ENCODE measurements around the gene LY6G6D. TPM values are rescaled to one million over a fixed set of nuclear protein-coding genes. Genes with fewer than 3 reads are reported as not detected.

LY6G6D gene
- total RNA-seq, 1 experiment from 2014 or later = not detected

DNA sequence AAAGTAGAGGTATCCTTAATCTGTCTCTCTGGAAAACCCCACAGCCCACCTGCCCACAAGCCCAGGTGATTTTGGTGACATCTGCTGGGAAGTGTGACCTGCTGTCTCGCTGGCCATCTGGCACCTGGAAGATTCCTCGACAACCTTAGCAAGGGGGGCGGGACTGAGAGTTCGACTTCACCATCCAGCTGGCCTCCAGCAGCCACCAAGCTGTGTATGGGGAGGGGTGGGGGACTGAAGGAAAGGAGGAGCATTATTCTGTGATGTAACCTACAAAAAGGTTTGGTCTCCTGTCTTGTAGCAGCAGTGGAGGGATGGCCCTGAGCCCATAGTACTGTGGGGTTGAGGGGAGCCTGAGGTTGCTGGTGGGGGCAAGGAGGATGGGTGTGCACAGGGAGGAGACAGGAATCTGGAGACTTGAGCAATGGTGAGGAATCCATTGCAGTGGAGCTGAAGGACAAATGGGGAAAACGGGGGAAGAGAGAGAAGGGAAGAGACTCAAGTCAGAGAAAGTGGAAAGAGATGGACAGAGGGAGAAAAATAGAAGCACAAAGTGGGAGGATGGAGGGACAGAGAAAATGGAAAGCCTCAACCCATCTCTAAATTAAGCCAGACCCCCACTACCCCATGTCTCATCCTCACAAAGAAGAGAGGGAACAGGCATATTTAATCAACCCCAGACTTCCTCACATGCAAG lies 4.5 kb upstream of the LY6G6D start:
- H3T11ph ChIP-seq (ENCODE audit: low read length) = no peak overlapping the region
- no peaks in the 10 kb centered on the region for H3K36me3 Mint-ChIP-seq (ENCODE audit: insufficient read depth in 1 of 3, low read depth in 3 of 3)
- no peaks in the 10 kb centered on the region for H3K23me2 ChIP-seq (ENCODE audit: insufficient read length, low read depth, low read length, poor library complexity, severe bottlenecking)
- peaks cover 31 to 40% of the 10 kb centered on the region in 2 experiments for H3K4me1 Mint-ChIP-seq
- H3K9ac ChIP-seq (ENCODE audit: extremely low read depth, insufficient read length, low read length) = no peak overlapping the region
- H2BK12ac ChIP-seq (ENCODE audit: insufficient read length, low read depth, low read length) = no peak overlapping the region
- no peaks in the 10 kb centered on the region for H3K9me3 Mint-ChIP-seq
- H3K79me2 ChIP-seq (ENCODE audit: insufficient read depth, low read length) = no peaks in the 10 kb centered on the region
- H3K4me3 Mint-ChIP-seq = no peak overlapping the region
- no peak overlapping the region for H2BK20ac ChIP-seq (ENCODE audit: low read depth, low read length, poor library complexity, severe bottlenecking)
- no peaks in the 10 kb centered on the region for H3K79me1 ChIP-seq (ENCODE audit: insufficient read depth, low read depth, low read length, poor library complexity, severe bottlenecking)
- TF ChIP-seq, protein P1, sequence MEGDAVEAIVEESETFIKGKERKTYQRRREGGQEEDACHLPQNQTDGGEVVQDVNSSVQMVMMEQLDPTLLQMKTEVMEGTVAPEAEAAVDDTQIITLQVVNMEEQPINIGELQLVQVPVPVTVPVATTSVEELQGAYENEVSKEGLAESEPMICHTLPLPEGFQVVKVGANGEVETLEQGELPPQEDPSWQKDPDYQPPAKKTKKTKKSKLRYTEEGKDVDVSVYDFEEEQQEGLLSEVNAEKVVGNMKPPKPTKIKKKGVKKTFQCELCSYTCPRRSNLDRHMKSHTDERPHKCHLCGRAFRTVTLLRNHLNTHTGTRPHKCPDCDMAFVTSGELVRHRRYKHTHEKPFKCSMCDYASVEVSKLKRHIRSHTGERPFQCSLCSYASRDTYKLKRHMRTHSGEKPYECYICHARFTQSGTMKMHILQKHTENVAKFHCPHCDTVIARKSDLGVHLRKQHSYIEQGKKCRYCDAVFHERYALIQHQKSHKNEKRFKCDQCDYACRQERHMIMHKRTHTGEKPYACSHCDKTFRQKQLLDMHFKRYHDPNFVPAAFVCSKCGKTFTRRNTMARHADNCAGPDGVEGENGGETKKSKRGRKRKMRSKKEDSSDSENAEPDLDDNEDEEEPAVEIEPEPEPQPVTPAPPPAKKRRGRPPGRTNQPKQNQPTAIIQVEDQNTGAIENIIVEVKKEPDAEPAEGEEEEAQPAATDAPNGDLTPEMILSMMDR (conservative IDR thresholded peaks at IDR 0.05) = no peak
- no peak for DNase-seq
- H4K5ac ChIP-seq (ENCODE audit: insufficient read length, low read depth, low read length) = no peak overlapping the region
- no peak overlapping the region for H2BK120ac ChIP-seq (ENCODE audit: low read depth, low read length, poor library complexity, severe bottlenecking)
- H3K18ac ChIP-seq (ENCODE audit: insufficient read length, low read depth, low read length) = no peak overlapping the region
- peaks cover 5% of the 10 kb centered on the region; the same call in 1 of the 2 replicates for H3K4me1 ChIP-seq (ENCODE audit: insufficient read depth, low read length)
- no peak overlapping the region for H4K91ac ChIP-seq (ENCODE audit: insufficient read length, low read depth, low read length)
- no peaks in the 10 kb centered on the region for H4K20me1 ChIP-seq (ENCODE audit: control insufficient read depth, insufficient read depth, insufficient read length)
- peaks cover 9% of the 10 kb centered on the region for H3K27me3 Mint-ChIP-seq (ENCODE audit: low read depth)
- H3K4me2 ChIP-seq (ENCODE audit: insufficient read depth, insufficient read length, low read length) = no peak overlapping the region
- H3K4ac ChIP-seq (ENCODE audit: low read depth, low read length) = no peak overlapping the region
- no peak overlapping the region for H2BK5ac ChIP-seq (ENCODE audit: insufficient read length, low read length)
- H2AFZ ChIP-seq (ENCODE audit: low read length) = no peak overlapping the region
- no peak overlapping the region for H3K27ac ChIP-seq (ENCODE audit: insufficient read length, low read depth, low read length)
- H3K23ac ChIP-seq (ENCODE audit: insufficient read length, low read depth, low read length) = no peak overlapping the region
- no CpG with 5 or more reads among the region's 5 CpGs for WGBS (ENCODE audit: extremely low coverage, insufficient read length, low lambda C conversion rate)
- H2AK5ac ChIP-seq (ENCODE audit: insufficient read length, low read length) = no peak overlapping the region
- no peak overlapping the region for H3K27ac Mint-ChIP-seq
- H2BK15ac ChIP-seq (ENCODE audit: low read depth, low read length) = no peak overlapping the region
- H3K27me3 ChIP-seq (ENCODE audit: insufficient read depth, low read length) = no peaks in the 10 kb centered on the region
- H3K56ac ChIP-seq (ENCODE audit: insufficient read length, low read depth, low read length) = no peak overlapping the region
- H4K8ac ChIP-seq (replicated peaks; ENCODE audit: insufficient read length, low read depth, low read length) = no peak overlapping the region
- H3K9me3 ChIP-seq (ENCODE audit: control insufficient read depth, low read depth, low read length) = no peaks in the 10 kb centered on the region
- no peak overlapping the region for H3K14ac ChIP-seq (ENCODE audit: insufficient read depth, low read length)
